ENCODE results near the gene INS. TPM values are rescaled to one million over a fixed set of nuclear protein-coding genes. Genes with fewer than 3 reads are reported as not detected.

Gene INS
- total RNA-seq, 4 donors from 2014 or later, result not detected

GRCh38 chr11:2122907-2123627 is 37.9 kb downstream of the INS start:
- Histone ChIP-seq H3K27ac (no peak overlapping the region), H3K36me3 (no peaks in the 10 kb centered on the region), H3K27me3 (peaks cover 33% of the 10 kb centered on the region), H3K4me3 (no peak overlapping the region), H3K9me3 (no peaks in the 10 kb centered on the region), H3K4me1 (no peaks in the 10 kb centered on the region)
- intact Hi-C loops (cut with DNase I; ENCODE audit: low total_unique reads), result no loop called here
- TF ChIP-seq EP300 (IDR thresholded peaks at IDR 0.05; ENCODE audit: low read depth), result no peak
- TF ChIP-seq POLR2A (IDR thresholded peaks at IDR 0.05), result no peak
- TF ChIP-seq POLR2AphosphoS5 (IDR thresholded peaks at IDR 0.05), result no peak
- TF ChIP-seq CTCF (IDR thresholded peaks at IDR 0.05), result no peak
- 66% methylated on average over 8 of the region's 13 CpGs; no CpG with 5 or more reads in 1 of the 2 donors for WGBS, 2 donors (ENCODE audit: low coverage in 1 of 2)
- DNase-seq, result no peak
- in situ Hi-C loops (cut with MboI; ENCODE audit: low pct_ligation_motif_present in 1 of 4, low pct_unique_long_range_greater_than_20kb in 1 of 4, low sequenced_read_pairs in 3 of 4), result no loop called here

GRCh38 chr11:2122222-2122906 is 38.6 kb downstream of the INS start:
- H3K27me3 ChIP-seq, result peaks cover 33% of the 10 kb centered on the region
- H3K4me1 ChIP-seq, result no peaks in the 10 kb centered on the region
- TF ChIP-seq EP300 (IDR thresholded peaks at IDR 0.05; ENCODE audit: low read depth) (no peak), CTCF (IDR thresholded peaks at IDR 0.05) (no peak), POLR2A (IDR thresholded peaks at IDR 0.05) (no peak), POLR2AphosphoS5 (IDR thresholded peaks at IDR 0.05) (no peak)
- in situ Hi-C loops (cut with MboI; ENCODE audit: low pct_ligation_motif_present in 1 of 4, low pct_unique_long_range_greater_than_20kb in 1 of 4, low sequenced_read_pairs in 3 of 4), result no loop called here
- intact Hi-C loops (cut with DNase I; ENCODE audit: low total_unique reads), result no loop called here
- H3K27ac ChIP-seq, result no peak overlapping the region
- 31% methylated on average over 18 of the region's 19 CpGs; no CpG with 5 or more reads in 1 of the 2 donors for WGBS, 2 donors (ENCODE audit: low coverage in 1 of 2)
- no peaks in the 10 kb centered on the region for H3K36me3 ChIP-seq
- H3K9me3 ChIP-seq, result peaks cover 0 to under 1% of the 10 kb centered on the region in 2 donors
- no peak for DNase-seq
- H3K4me3 ChIP-seq, result no peak overlapping the region

GRCh38 chr11:2121227-2122130 is 39.5 kb downstream of the INS start:
- TF ChIP-seq POLR2AphosphoS5 (IDR thresholded peaks at IDR 0.05) (no peak), CTCF (IDR thresholded peaks at IDR 0.05) (no peak), EP300 (IDR thresholded peaks at IDR 0.05; ENCODE audit: low read depth) (no peak), POLR2A (IDR thresholded peaks at IDR 0.05) (no peak)
- H3K9me3 ChIP-seq, result peaks cover 0 to 4% of the 10 kb centered on the region in 2 donors
- H3K27ac ChIP-seq, result no peak overlapping the region
- H3K4me1 ChIP-seq, result no peaks in the 10 kb centered on the region
- 75% methylated on average over 20 of the region's 21 CpGs; no CpG with 5 or more reads in 1 of the 2 donors for WGBS, 2 donors (ENCODE audit: low coverage in 1 of 2)
- intact Hi-C loops (cut with DNase I; ENCODE audit: low total_unique reads) (no loop called here), in situ Hi-C loops (cut with MboI; ENCODE audit: low pct_ligation_motif_present in 1 of 4, low pct_unique_long_range_greater_than_20kb in 1 of 4, low sequenced_read_pairs in 3 of 4) (no loop called here)
- peaks cover 33% of the 10 kb centered on the region for H3K27me3 ChIP-seq
- DNase-seq, result no peak
- no peaks in the 10 kb centered on the region for H3K36me3 ChIP-seq
- H3K4me3 ChIP-seq, result no peak overlapping the region

Measured in transverse colon (tissue), 4 donors.